Activated CD4-positive, alpha-beta memory T cell treated with anti-CD3 and anti-CD28 coated beads, Interleukin-2, amount 10 ng/mL, durations not matched to agents 7 days and 5 days (primary cell): ENCODE results near the gene GALNT14. TPM values are rescaled to one million over a fixed set of nuclear protein-coding genes. Genes with fewer than 3 reads are reported as not detected.

Source experiments
- total RNA-seq, 2 experiments: library from RNA; stranded (reverse); gene quantifications; one replicate each; pipeline ENCODE4 v1.2.3, GENCODE V29; 2021

GALNT14 gene
- total RNA-seq, 2 experiments from 2014 or later = not detected

Other genes starting within 250 kb of the GALNT14 start
- under 1 TPM; 0.35 TPM for gene CAPN14, start 79.1 kb upstream of the GALNT14 start, total RNA-seq
- 1 to 10 TPM in 1 of 2 experiments, under 1 TPM in 1; 0.86 to 1.1 TPM for gene EHD3, start 95.7 kb upstream of the GALNT14 start, total RNA-seq